ENCODE results near the gene ZMYM2. TPM values are rescaled to one million over a fixed set of nuclear protein-coding genes. Genes with fewer than 3 reads are reported as not detected.

Gene ZMYM2
- total RNA-seq, 1 donor from 2014 or later = 109 TPM

GRCh38 chr13:19959831-19960652 lies 1.5 kb downstream of the ZMYM2 start:
- peak overlapping the region; percentile 84 for H2AFZ ChIP-seq (ENCODE audit: low read depth, low read length)
- peak overlapping the region; percentile 90 for H3K27ac ChIP-seq (ENCODE audit: low read depth, low read length)
- H4K20me1 ChIP-seq (ENCODE audit: insufficient read depth, low read length) = peaks cover 50% of the 10 kb centered on the region
- peak; percentile 78 for DNase-seq (ENCODE audit: low read depth)
- TF ChIP-seq EZH2 (IDR thresholded peaks at IDR 0.05; ENCODE audit: insufficient read depth, low read length) = no peak
- peak; percentile 88 for TF ChIP-seq CTCF (IDR thresholded peaks at IDR 0.05; ENCODE audit: insufficient read depth, low read depth, low read length)
- no peaks in the 10 kb centered on the region for H3K27me3 Mint-ChIP-seq (ENCODE audit: low read depth, unreplicated experiment)
- H3K9ac ChIP-seq (ENCODE audit: low read length) = peak overlapping the region; percentile 94
- peak overlapping the region; percentile 94 for H3K27ac Mint-ChIP-seq (ENCODE audit: unreplicated experiment)
- FAIRE-seq = peak; percentile 26
- peak overlapping the region; percentile 89 for H3K4me3 ChIP-seq (ENCODE audit: insufficient read depth, low read depth, low read length)
- peaks cover 57% of the 10 kb centered on the region for H3K79me2 ChIP-seq (ENCODE audit: insufficient read depth, low read length)
- no peaks in the 10 kb centered on the region for H3K9me3 ChIP-seq (ENCODE audit: insufficient read depth, low read depth, low read length)
- H3K4me1 Mint-ChIP-seq (ENCODE audit: low read depth, unreplicated experiment) = peaks cover 9% of the 10 kb centered on the region
- H3K4me3 Mint-ChIP-seq (ENCODE audit: unreplicated experiment) = peak overlapping the region; percentile 95
- H3K4me1 ChIP-seq (ENCODE audit: insufficient read depth, low read length) = peaks cover 18% of the 10 kb centered on the region
- peaks cover 2% of the 10 kb centered on the region for H3K36me3 ChIP-seq (ENCODE audit: insufficient read depth, low read length)
- no peaks in the 10 kb centered on the region for H3K9me3 Mint-ChIP-seq (ENCODE audit: unreplicated experiment)
- peak overlapping the region; percentile 97 for H3K4me2 ChIP-seq (ENCODE audit: low read length)
- H3K36me3 Mint-ChIP-seq (ENCODE audit: low read depth, unreplicated experiment) = no peaks in the 10 kb centered on the region
- no peaks in the 10 kb centered on the region for H3K27me3 ChIP-seq (ENCODE audit: insufficient read depth, low read length)

DNA sequence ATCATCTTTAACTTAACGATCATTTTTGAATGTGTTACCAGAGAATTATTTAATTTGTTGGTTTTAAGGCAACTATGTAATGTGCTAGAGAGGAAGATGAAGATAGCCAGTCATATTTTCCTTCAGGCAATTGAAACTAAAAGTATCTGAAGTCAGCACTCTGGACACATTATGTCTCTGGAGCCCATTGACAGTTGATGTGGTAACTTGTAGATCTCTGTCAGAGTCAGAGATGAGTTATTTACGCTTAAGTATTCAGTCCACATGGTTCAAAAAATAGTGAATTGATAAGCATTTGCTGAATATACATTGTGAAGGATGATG lies 2.1 kb downstream of the ZMYM2 start:
- TF ChIP-seq CTCF (IDR thresholded peaks at IDR 0.05; ENCODE audit: insufficient read depth, low read depth, low read length) (no peak), EZH2 (IDR thresholded peaks at IDR 0.05; ENCODE audit: insufficient read depth, low read length) (no peak)
- Histone ChIP-seq H3K4me2 (ENCODE audit: low read length) (peak overlapping the region; percentile 97), H3K9me3 (ENCODE audit: insufficient read depth, low read depth, low read length) (no peaks in the 10 kb centered on the region), H2AFZ (ENCODE audit: low read depth, low read length) (no peak overlapping the region), H3K27ac (ENCODE audit: low read depth, low read length) (no peak overlapping the region), H3K79me2 (ENCODE audit: insufficient read depth, low read length) (peaks cover 63% of the 10 kb centered on the region), H3K4me1 (ENCODE audit: insufficient read depth, low read length) (peaks cover 18% of the 10 kb centered on the region), H3K4me3 (ENCODE audit: insufficient read depth, low read depth, low read length) (peak overlapping the region; percentile 89), H3K36me3 (ENCODE audit: insufficient read depth, low read length) (peaks cover 2% of the 10 kb centered on the region), H3K27me3 (ENCODE audit: insufficient read depth, low read length) (no peaks in the 10 kb centered on the region), H3K9ac (ENCODE audit: low read length) (peak overlapping the region; percentile 56), H4K20me1 (ENCODE audit: insufficient read depth, low read length) (peaks cover 54% of the 10 kb centered on the region)
- FAIRE-seq (no peak), DNase-seq (ENCODE audit: low read depth) (no peak)
- H3K4me3 Mint-ChIP-seq (ENCODE audit: unreplicated experiment) = peak overlapping the region; percentile 95
- H3K36me3 Mint-ChIP-seq (ENCODE audit: low read depth, unreplicated experiment) = peaks cover 4% of the 10 kb centered on the region
- no peak overlapping the region for H3K27ac Mint-ChIP-seq (ENCODE audit: unreplicated experiment)
- H3K9me3 Mint-ChIP-seq (ENCODE audit: unreplicated experiment) = no peaks in the 10 kb centered on the region
- H3K27me3 Mint-ChIP-seq (ENCODE audit: low read depth, unreplicated experiment) = no peaks in the 10 kb centered on the region
- H3K4me1 Mint-ChIP-seq (ENCODE audit: low read depth, unreplicated experiment) = peaks cover 9% of the 10 kb centered on the region

GRCh38 chr13:19961489-19961888 lies 3.0 kb downstream of the ZMYM2 start:
- H2AFZ ChIP-seq (ENCODE audit: low read depth, low read length) = no peak overlapping the region
- FAIRE-seq (no peak), DNase-seq (ENCODE audit: low read depth) (no peak)
- Mint-ChIP-seq H3K4me3 (ENCODE audit: unreplicated experiment) (peak overlapping the region; percentile 95), H3K4me1 (ENCODE audit: low read depth, unreplicated experiment) (peaks cover 9% of the 10 kb centered on the region), H3K27ac (ENCODE audit: unreplicated experiment) (no peak overlapping the region), H3K36me3 (ENCODE audit: low read depth, unreplicated experiment) (peaks cover 4% of the 10 kb centered on the region), H3K9me3 (ENCODE audit: unreplicated experiment) (no peaks in the 10 kb centered on the region), H3K27me3 (ENCODE audit: low read depth, unreplicated experiment) (no peaks in the 10 kb centered on the region)
- peak overlapping the region; percentile 97 for H3K4me2 ChIP-seq (ENCODE audit: low read length)
- H4K20me1 ChIP-seq (ENCODE audit: insufficient read depth, low read length) = peaks cover 56% of the 10 kb centered on the region
- H3K9ac ChIP-seq (ENCODE audit: low read length) = no peak overlapping the region
- H3K4me1 ChIP-seq (ENCODE audit: insufficient read depth, low read length) = peaks cover 18% of the 10 kb centered on the region
- H3K27me3 ChIP-seq (ENCODE audit: insufficient read depth, low read length) = no peaks in the 10 kb centered on the region
- no peaks in the 10 kb centered on the region for H3K9me3 ChIP-seq (ENCODE audit: insufficient read depth, low read depth, low read length)
- H3K27ac ChIP-seq (ENCODE audit: low read depth, low read length) = no peak overlapping the region
- TF ChIP-seq EZH2 (IDR thresholded peaks at IDR 0.05; ENCODE audit: insufficient read depth, low read length) = no peak
- TF ChIP-seq CTCF (IDR thresholded peaks at IDR 0.05; ENCODE audit: insufficient read depth, low read depth, low read length) = no peak
- peaks cover 71% of the 10 kb centered on the region for H3K79me2 ChIP-seq (ENCODE audit: insufficient read depth, low read length)
- peaks cover 4% of the 10 kb centered on the region for H3K36me3 ChIP-seq (ENCODE audit: insufficient read depth, low read length)
- no peak overlapping the region for H3K4me3 ChIP-seq (ENCODE audit: insufficient read depth, low read depth, low read length)

Data from astrocyte (in vitro differentiated cells and primary cell).